NCI-H748 treated with DMSO at 0.1 percent for 48 hours (cell line): ENCODE data around the gene SEMA6A.

Experiments used
- DNase-seq: peaks from one replicate; lab custom pipeline; 2025; lab: John Stamatoyannopoulos, UW

The SEMA6A gene

DNA sequence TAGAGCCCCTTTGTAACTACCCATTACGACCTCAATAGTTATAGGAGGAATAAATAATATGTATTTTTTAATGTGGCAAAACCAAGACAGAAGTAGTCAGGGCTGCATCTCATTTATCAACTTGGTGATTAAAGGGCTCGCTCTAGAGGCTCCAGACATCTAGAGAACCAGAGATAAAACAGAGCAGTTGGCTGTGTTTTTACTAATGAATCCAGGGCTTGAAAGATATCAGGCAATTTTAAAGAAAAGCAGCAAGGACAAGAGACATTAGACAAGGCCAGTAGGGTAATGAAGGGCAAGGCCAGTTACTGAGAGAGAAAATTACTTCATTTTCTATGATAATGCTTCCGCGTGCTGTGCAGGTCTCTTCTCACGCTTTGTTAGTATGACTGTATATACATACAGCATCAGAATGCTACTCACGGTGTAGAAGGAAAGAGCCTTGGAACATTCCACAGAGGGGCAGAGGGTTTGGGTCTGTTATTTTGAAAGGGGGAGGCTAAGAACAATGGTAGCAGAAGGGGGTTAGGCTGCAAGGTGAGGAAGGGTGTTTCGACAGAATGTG lies 110.4 kb downstream of the SEMA6A start:
- no peak for DNase-seq

DNA sequence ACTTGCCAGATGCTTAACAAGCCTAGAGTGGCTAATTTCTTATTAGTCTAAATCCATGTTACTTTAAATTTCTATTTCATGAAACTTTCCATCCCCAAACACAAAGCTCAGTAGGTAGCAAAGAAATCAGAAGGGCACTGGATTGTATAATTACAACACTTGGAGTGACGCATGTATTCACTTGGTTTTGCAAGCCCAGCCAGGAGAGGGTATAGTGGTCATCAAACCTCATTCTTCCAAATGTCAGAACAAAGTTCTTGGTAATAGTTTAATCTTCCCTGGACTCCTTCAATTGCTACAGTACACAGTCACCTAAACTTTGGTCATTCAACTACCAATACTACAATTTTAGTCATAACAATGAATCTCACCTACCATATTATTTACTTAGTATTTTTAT lies 112.1 kb downstream of the SEMA6A start:
- no peak for DNase-seq

DNA sequence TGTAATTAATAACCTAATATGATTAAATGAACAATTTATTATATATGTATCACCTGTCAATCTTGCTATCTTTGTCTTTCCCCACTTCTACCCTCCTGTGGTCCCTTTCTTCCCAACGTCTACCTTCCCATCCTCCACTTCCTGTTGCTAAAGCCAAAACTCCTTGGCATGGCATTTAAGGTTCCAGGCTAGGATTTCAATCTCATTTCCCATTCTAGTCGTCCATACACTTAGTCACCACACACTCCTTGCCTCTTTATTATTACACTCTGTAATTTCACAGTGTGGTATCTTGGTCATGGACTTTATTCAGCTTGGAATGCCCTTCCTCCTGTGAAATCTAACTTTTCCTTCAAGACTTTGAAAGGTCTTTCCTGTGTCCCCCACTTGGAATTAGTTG lies 115.3 kb downstream of the SEMA6A start:
- no peak for DNase-seq

DNA sequence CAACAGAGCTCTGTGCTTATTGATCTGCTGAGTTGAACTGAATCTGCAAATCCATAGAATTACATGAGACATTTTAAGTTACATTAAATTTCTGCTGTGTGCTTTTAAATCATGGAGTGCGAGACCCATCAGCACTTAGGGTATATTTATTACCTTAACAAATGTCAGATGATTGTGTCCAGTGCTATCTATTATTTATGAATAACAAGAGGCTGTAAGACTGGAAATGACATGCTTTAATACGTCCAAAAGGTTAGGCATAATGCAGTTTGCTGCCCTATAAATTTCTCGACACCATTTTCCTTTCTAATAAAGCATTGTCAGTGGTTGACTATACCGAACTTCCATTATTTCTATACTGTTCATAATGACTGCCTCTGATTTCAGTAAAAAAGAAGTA lies 117.6 kb downstream of the SEMA6A start:
- DNase-seq, result no peak

DNA sequence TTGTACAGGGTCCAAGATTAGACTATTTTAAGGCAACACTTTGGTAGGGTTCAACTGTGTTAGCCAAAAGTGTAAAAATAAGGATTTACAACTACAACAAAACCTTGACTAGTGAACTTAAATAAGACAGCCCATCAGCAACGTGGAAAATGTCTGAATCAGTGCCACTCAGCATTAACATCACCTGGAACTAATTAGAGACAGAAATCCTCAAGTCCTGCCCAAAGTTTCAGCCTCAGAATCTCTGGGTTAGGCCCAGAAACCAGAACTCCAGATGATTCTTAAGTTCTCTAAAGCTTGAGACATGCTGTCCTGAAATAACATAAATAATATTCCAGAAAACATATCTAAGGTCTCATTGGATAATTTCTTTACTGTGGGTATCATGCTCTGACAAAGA lies 118.6 kb downstream of the SEMA6A start:
- DNase-seq, result no peak

DNA sequence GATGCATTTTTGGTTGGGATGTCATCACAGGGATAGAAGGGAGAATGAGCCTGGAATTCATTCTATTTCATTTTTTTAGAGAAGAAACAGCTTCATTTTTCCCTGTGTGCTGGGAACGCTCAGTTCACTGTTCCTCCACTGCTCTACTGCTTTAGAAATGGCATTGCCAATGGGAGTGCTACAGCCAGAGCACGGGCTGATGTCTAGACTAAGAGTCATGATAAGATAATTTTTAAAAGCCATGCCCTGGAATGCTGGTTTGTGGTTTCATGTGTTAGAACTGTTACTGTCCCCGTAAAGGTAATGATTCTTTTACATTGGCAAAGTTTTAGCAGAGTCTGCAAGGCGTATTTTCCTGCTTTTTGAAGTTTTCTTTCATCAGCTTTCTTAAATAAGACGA lies 119.6 kb downstream of the SEMA6A start:
- no peak for DNase-seq

DNA sequence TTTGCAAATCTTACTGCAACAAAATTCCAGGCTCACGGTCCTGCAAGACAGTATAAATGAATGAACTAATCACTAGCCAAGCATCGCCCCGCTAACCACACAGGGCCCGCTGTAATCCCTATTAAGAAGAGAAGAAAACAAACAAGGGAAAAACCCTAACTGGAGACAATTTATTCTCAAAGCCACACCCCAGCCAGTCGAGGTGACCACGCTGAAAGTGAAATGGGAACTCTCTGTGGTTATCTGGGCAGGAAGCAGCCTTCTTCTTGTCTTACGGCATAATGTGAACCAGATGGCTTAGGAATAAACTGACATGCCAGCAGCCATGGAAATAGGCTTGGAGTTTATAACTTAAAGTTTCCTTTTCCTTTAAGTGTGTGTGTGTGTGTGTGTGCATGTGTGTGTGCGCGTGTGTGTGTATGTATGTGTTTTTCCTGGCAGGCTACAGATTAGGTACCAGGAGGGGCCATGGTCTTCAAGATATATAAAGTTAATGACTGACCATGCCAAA lies 120.2 kb downstream of the SEMA6A start:
- peak; percentile 42 for DNase-seq

DNA sequence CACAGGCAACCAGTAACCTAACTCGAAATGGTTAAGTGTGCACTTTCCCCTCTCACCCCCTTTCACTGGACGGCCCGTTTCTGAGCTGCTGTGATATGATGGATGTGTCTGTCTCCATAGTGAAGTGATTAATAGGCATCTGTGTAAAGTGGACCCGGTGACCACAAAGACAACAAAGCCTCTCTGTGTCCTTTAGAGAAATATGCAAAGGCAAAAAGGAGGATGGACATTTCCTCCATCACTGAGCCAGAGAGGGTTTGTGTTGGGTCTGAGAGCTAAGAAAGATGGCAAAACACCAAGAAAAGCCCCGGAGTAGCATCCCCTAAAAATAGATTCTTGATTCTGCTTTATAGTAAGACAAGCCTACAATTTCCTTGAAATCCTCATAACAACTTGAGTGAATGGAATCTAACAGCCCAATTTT lies 120.6 kb downstream of the SEMA6A start:
- peak; percentile 46 for DNase-seq

DNA sequence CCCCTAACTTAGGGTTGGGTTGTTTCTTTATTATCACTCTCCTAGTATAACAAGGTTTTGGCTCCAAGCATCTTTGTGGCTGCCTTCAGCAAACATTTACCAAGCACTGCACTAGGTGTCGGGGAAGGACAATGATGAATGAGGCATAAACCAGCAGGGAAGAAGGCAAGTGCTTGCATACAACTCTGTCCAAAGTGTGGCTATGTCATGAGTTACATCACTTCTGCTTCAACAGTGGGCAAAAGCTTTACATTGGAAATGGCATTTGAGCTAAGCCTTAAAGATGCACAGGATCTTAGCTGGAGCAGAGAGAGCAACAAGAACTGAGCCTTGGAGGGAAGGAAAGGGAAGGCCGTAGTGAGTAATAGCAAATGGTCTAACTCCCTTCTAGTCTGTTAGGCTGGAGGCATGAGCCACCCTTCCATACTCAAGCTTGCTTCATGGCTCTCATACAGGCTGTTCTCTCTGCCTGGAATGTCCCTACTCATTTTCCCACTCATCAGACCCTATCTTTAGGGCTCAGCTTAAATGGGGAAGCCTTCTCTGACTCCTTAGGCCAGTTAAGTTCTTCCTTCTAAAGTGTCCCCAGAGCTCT lies 121.8 kb downstream of the SEMA6A start:
- DNase-seq, result peak; percentile 7

DNA sequence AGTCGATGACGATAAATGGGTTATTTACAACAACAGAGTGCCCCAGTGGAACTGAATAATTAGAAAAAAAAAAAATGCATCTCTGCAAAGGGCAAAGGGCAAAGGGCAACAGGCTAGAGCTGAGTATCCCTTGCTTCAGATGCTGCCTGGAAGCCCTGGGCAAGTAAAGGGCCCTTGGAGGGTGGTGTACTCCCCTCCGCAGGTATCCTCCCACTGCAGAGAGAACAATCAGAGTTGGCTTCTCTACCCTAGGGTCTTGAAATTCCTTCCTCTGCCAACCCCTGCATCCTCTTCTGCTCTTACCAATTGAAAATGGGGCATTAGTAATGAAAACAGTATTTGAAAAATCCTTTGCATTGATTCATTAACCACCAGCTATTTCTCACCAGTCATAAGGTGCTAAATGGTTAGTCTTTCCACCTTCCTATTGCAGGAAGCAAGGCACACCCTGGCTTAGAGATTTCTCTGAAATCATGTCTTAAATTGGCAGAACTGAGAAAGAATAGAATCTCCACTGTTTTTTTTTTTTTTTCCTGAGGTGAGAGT lies 122.6 kb downstream of the SEMA6A start:
- no peak for DNase-seq

DNA sequence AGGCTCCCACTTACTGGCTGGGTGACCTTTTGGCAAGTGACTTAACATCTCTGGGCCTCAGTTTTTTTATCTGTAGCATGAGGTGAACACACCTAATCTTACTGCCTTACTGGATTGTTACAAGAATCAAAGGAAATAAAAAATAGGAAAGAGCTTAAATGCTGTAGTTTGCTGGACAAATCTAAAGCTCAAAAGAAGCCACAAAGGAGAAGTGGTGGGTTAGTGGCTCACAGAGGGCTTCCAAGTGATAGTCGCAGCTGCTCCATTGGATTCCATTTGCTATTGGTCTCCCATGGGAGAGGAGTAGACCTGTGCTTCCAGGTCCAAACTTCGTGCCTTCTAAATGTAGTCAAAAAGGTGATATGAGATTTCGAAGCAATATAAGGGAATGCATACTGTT lies 123.6 kb downstream of the SEMA6A start:
- DNase-seq, result no peak

DNA sequence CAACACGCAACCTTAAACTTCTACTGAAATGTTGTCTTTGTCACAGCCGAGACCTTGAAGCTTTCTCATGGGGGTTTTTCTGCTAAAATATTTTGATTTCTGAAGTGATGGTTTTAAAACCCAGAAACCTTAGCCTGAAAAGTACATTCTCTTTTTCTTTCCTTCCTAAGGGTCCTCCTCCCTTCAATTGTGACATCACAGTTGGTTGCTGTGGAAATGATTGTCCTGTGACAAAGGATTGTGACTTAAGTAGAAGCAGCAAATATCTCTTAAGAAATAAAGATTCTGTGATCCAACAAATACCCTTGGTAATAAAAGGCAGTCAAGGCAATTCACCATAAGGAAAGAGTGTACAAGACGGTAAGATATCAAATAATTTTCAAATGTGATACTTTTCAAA lies 125.2 kb downstream of the SEMA6A start:
- DNase-seq, result no peak

DNA sequence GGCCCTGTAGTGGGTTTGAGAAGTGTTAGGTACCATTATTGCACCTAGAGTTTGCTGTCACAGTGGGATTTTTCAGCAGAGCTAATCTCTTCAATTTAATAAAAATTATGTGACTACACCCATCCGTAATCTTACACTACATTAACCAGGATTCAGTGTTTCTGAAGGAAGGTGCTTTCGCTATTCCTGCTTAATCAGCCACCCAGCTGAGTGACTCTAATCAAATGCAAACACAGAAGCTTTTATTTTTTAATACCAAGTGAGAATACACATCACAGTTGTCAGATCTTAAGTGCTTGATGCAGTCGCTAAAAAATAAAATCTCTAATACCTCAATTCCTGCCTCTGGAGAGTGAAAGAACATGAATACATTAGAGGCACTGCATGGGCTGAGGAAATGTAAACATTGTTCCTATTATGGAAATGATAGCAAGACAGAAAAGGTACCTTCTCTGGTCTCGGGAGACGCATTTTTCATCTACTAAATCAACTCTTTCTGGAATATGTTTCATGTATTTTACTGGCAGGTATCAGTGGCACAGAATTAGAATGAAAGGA lies 125.7 kb downstream of the SEMA6A start:
- DNase-seq, result peak; percentile 68

DNA sequence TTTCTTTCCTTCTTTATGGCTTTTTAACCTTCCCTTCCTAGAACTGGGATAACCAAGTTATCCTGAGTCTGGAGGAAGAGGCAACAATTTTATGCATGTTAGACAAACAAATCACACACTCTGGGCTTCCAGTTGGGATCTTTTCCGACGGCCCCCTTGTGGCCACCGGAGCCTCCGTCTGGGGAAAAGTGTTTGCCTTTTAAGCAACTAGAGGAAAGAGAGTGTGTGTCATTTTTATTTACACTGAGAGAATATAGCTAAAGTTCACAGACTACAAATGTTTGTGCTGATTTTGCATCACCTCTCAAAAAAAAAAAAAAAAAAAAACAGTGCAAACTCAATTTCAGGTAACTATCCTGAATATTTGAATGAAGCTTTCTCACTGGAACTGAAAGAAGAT lies 126.2 kb downstream of the SEMA6A start:
- peak; percentile 25 for DNase-seq

DNA sequence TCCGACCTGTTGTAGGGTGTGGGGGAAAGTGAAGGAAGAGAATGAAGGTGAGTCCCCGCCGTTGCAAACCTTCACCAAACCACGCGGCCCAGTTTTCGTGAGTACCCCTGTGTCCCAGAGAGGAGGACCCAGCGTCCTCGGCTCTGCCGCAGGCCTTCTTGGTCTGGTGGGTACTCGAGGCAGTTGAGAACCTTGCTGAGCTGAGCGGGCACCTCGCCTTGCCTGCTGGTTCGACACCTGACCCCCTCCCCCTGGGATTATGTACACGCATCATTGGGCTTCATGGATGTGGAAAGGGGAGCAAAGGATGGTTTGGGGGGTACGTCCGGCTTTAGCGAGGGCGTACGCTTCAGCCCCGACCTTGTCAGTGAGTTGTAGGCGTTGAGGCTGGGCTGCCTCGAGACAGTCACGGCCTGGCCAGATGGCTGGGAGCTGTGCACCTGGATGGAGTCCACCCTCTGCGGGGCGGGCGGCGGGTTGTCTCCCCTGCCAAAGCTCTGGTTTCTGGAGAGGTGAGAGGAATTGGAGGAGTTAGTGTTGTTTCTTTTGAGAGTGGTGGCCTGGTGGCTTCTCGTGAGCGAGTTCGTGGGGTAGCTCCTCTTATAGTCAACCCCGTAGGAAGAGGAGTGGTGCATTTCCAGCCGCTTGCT lies 128.1 kb downstream of the SEMA6A start:
- no peak for DNase-seq

DNA sequence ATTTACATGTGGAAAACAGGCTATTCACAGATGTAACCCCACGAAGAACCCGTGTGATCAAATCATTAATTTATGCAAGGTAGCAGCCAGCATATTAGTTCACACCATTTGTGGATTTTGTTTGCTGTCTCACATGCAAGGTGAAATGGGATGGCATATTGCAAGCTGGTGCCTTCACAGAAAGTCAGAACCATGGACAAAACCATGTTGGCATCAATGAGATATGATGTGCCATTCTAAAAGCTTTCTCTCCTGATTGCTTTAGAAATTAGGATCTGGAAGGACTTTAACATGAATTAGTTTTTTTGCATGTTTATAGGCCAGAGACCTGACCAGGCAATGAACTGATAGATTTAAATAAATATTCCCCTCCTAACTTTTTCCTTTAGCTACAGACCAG lies 129.3 kb downstream of the SEMA6A start:
- no peak for DNase-seq

DNA sequence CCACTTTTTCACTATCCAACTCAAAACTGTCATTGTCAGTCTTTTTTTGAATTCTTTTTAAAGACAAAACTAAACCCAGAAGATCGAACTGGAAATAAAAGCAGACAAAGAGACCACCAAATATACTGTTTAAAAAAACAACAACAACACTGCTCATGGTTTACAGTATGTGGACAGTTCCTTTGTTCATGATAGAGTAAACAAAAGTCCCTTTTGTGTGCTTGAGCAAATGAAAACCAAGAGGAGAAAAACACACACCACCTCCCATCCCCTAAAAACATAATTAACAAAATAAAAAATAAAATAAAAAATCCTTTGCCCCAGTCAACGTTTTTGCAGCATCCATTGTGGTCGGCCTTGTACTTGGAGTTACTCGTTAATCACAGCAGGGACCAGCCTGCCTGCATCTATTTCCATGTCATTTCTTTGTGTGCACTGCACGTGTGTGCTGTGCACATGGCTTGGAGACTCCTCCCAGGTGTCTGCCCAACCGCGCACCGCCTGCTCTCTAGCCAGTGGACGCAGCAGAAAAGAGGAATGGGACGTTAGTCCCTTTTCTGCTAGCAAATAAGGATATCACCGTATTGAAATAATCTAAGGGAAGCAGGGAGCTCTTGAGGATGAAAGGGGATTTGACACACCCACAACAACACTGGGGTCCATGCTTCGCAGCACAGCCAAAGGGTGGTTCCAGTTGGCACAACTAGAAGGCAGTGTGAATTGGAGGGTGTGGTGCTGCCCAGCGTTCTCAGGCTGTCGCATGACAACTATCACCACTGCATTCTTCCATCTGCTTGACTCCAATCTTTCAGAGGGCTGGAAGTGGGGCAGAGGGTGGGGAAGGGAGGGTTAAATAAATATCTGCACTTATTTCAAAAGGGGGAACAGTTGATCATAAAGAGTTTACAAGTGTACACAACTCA lies 130.0 kb downstream of the SEMA6A start:
- DNase-seq, result peak; percentile 90

DNA sequence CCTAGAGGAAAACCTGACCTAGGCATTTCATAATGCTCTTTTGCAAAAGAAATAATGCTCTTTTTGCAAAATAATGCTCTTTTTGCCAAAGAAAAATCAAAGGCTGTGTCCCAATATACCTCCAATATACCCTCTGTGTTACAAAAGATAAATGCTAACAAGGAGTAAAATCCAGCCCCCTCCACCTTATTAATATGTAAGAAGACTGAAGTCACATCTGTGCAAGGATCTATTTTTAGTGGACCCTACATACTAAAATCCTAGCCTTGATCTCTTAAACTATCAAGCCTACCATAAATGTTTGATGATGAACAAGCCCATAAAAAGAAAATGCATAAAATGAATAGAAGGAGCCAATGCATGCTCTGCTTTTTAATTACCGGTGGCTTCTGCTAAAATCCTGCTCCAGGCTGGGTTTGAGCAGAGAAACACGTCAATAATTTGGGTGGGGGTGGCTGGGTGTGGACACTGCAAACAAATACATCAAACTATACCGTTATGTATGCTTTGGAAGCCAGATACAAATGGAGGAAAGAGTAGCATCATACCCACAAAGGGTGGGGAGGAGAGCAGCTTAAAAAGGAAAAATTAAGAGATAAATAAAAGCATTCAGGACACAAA lies 131.6 kb downstream of the SEMA6A start:
- DNase-seq, result no peak

DNA sequence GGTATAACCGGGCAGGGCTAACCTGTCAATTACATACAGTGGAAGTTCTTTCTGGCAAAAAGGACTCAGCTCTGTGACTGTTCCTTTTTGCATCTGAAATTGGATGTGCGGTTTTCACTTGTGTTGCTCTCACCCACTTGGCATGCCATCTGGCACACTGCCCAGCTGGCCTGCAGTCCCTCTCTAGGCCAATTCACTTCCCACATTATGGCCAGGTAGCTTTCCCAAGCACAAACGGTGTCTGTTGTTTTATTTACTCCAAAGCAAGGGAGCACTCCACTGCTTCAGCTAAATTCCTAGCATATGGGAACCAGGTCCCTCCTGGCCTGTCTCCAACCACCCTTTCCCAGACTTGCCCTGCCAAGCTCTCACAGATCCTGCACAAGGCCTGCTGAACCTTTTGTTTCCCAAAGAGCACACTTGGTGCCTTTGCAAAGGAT lies 132.5 kb downstream of the SEMA6A start:
- DNase-seq, result peak; percentile 18

DNA sequence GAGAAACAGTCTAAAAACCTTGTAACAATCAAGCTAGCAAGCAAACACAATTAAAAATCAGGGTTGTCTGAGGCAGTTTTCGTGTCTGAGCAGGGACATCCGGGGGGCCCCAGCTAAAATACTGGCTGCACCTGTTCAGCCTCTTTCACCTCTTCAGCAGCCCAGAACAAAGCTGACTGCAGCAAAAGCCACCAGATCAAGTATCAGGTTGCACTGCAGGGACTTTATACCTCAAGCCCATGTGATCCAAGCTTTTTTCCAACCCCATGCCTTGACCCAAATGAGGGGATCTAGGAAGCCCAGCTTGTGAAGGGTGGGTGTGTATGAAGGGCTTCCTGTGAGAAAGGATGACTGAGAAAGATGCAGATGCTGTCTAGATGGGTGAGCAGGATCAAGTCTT lies 133.4 kb downstream of the SEMA6A start:
- DNase-seq, result peak; percentile 67

DNA sequence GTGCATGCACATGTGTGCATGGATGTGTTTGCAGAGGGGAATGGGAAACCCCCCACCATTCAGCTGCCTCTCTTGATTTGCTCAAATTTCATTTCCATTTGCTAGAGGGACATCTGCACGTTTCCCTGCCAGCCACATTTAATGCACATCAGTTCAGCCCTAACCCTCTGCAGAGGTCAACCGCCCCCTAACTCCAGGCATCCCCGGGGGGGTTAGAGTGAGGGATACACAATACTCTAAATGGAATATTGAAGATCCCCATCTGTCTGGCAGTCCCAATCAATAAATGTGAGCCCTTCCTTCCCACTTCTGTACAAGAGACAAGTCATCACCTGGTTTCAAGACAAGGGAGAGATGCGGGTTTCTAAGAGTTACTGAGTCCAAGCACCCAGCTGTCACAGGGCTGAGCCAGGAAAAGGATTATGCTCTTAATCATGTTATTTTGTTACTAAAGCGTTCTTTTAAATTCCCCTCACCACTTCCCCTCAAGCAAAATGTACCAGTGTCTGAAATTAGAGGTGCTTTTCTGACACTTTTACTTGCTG lies 134.1 kb downstream of the SEMA6A start:
- DNase-seq, result peak; percentile 33
